ENCODE data around the gene MNT.

MNT gene

GRCh38 chr17:2388683-2389055 lies 12.2 kb downstream of the MNT start:
- in situ Hi-C loops (cut with MboI; ENCODE audit: low pct_unique_long_range_greater_than_20kb, low sequenced_read_pairs, unreplicated experiment), result no loop called here
- DNase-seq (ENCODE audit: low spot score), result no peak
- no peak for TF ChIP-seq CTCF (IDR thresholded peaks at IDR 0.05; ENCODE audit: extremely low read depth, insufficient read depth, missing control alignments)

GRCh38 chr17:2388020-2388682 lies 12.7 kb downstream of the MNT start:
- in situ Hi-C loops (cut with MboI; ENCODE audit: low pct_unique_long_range_greater_than_20kb, low sequenced_read_pairs, unreplicated experiment), result no loop called here
- no peak for DNase-seq (ENCODE audit: low spot score)

GRCh38 chr17:2387086-2388019 lies 13.5 kb downstream of the MNT start:
- no peak for TF ChIP-seq CTCF (IDR thresholded peaks at IDR 0.05; ENCODE audit: extremely low read depth, insufficient read depth, missing control alignments)
- in situ Hi-C loops (cut with MboI; ENCODE audit: low pct_unique_long_range_greater_than_20kb, low sequenced_read_pairs, unreplicated experiment), result no loop called here
- DNase-seq (ENCODE audit: low spot score), result no peak

More at GRCh38 chr17:2388020-2388682, 12.7 kb downstream of the MNT start:
- TF ChIP-seq CTCF (IDR thresholded peaks at IDR 0.05; ENCODE audit: extremely low read depth, insufficient read depth, missing control alignments), result no peak

- in situ Hi-C loops (cut with MboI; ENCODE audit: low pct_unique_long_range_greater_than_20kb, low sequenced_read_pairs, unreplicated experiment), result no loop called here
- TF ChIP-seq CTCF (IDR thresholded peaks at IDR 0.05; ENCODE audit: extremely low read depth, insufficient read depth, missing control alignments), result no peak
Observed at GRCh38 chr17:2386400-2387085, 14.3 kb downstream of the MNT start.

GRCh38 chr17:2385240-2386210 lies 15.3 kb downstream of the MNT start:
- DNase-seq (ENCODE audit: low spot score), result no peak
- in situ Hi-C loops (cut with MboI; ENCODE audit: low pct_unique_long_range_greater_than_20kb, low sequenced_read_pairs, unreplicated experiment), result no loop called here
- no peak for TF ChIP-seq CTCF (IDR thresholded peaks at IDR 0.05; ENCODE audit: extremely low read depth, insufficient read depth, missing control alignments)

More at GRCh38 chr17:2386400-2387085, 14.3 kb downstream of the MNT start:
- no peak for DNase-seq (ENCODE audit: low spot score)

Data from GM13977 (cell line).